Measurements from ENCODE around the gene RBM33.

The RBM33 gene

GRCh38 chr7:155745737-155746136 lies 101.3 kb downstream of the RBM33 start:
- 98% methylated on average over 5 of the region's 9 CpGs for WGBS (ENCODE audit: insufficient coverage)
- ChIA-PET CTCF (interaction anchor here (0.7 to 1.2 kb wide), 4 partner anchors 9 to 293 kb away, joined by 3 to 4 read pairs (median 3); no protein-coding TSS in a partner anchor), POLR2A (no interaction called here)
- Histone ChIP-seq H3K9me3 (ENCODE audit: control extremely low read depth in 1 of 5, control insufficient read depth in 4 of 5, insufficient read depth in 2 of 5, low read depth in 1 of 5, low read length in 4 of 5) (no peaks in the 10 kb centered on the region), H3K4me3 (ENCODE audit: control insufficient read depth in 1 of 7, extremely low read depth in 1 of 7, insufficient read depth in 4 of 7, low read depth in 2 of 7, low read length in 6 of 7) (no peak overlapping the region), H3K27me3 (replicated peaks in 2 of 5; ENCODE audit: control insufficient read depth in 4 of 5, insufficient read depth in 5 of 5, low read length in 4 of 5) (no peaks in the 10 kb centered on the region), H3K36me3 (ENCODE audit: control insufficient read depth in 4 of 4, insufficient read depth in 4 of 4, low read length in 3 of 4) (peaks cover 27 to 68% (median 43%) of the 10 kb centered on the region in 4 experiments), H3K27ac (ENCODE audit: insufficient read depth in 1 of 2, low read depth in 1 of 2, low read length in 2 of 2, poor library complexity in 1 of 2, severe bottlenecking in 2 of 2) (no peak overlapping the region), H3K4me1 (ENCODE audit: control extremely low read depth in 1 of 4, control insufficient read depth in 4 of 4, insufficient read depth in 4 of 4, low read length in 3 of 4) (peaks cover 0 to 4% (median 1%) of the 10 kb centered on the region in 4 experiments)
- no peak for DNase-seq

DNA sequence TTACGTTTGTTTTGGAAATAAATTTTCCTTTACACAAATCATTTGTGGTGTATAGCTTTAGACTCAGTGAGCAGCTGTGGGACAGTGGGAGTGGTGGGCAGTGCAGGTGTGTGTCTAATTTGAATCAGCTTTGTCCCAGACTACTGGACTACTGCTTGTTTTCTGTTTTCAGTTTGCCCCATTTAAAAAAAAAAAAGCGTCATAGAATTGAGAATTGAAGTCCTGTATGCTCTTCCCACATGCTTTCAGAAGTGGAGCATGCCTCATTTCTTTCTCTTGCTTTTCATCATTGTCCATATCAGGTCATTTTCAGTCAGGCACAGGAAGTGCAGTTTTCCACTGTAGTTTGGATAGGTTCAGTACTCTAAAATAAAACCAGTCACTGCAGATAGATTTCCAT lies 101.7 kb downstream of the RBM33 start:
- Histone ChIP-seq H3K36me3 (ENCODE audit: control insufficient read depth in 4 of 4, insufficient read depth in 4 of 4, low read length in 3 of 4) (peaks cover 26 to 63% (median 40%) of the 10 kb centered on the region in 4 experiments), H3K27ac (ENCODE audit: insufficient read depth in 1 of 2, low read depth in 1 of 2, low read length in 2 of 2, poor library complexity in 1 of 2, severe bottlenecking in 2 of 2) (no peak overlapping the region), H3K27me3 (replicated peaks in 2 of 5; ENCODE audit: control insufficient read depth in 4 of 5, insufficient read depth in 5 of 5, low read length in 4 of 5) (no peaks in the 10 kb centered on the region), H3K9me3 (ENCODE audit: control extremely low read depth in 1 of 5, control insufficient read depth in 4 of 5, insufficient read depth in 2 of 5, low read depth in 1 of 5, low read length in 4 of 5) (no peaks in the 10 kb centered on the region), H3K4me3 (ENCODE audit: control insufficient read depth in 1 of 7, extremely low read depth in 1 of 7, insufficient read depth in 4 of 7, low read depth in 2 of 7, low read length in 6 of 7) (no peak overlapping the region), H3K4me1 (ENCODE audit: control extremely low read depth in 1 of 4, control insufficient read depth in 4 of 4, insufficient read depth in 4 of 4, low read length in 3 of 4) (peaks cover 0 to 4% (median 1%) of the 10 kb centered on the region in 4 experiments)
- WGBS (ENCODE audit: insufficient coverage): 83% methylated on average over 1 of the region's 2 CpGs
- DNase-seq: no peak
- ChIA-PET CTCF (interaction anchor here (0.7 to 1.2 kb wide), 4 partner anchors 9 to 294 kb away, joined by 3 to 4 read pairs (median 3); no protein-coding TSS in a partner anchor), POLR2A (no interaction called here)

GRCh38 chr7:155747209-155747608 lies 102.7 kb downstream of the RBM33 start:
- Histone ChIP-seq H3K36me3 (ENCODE audit: control insufficient read depth in 4 of 4, insufficient read depth in 4 of 4, low read length in 3 of 4) (peaks cover 22 to 58% (median 35%) of the 10 kb centered on the region in 4 experiments), H3K27ac (ENCODE audit: insufficient read depth in 1 of 2, low read depth in 1 of 2, low read length in 2 of 2, poor library complexity in 1 of 2, severe bottlenecking in 2 of 2) (no peak overlapping the region), H3K9me3 (ENCODE audit: control extremely low read depth in 1 of 5, control insufficient read depth in 4 of 5, insufficient read depth in 2 of 5, low read depth in 1 of 5, low read length in 4 of 5) (no peaks in the 10 kb centered on the region), H3K27me3 (replicated peaks in 2 of 5; ENCODE audit: control insufficient read depth in 4 of 5, insufficient read depth in 5 of 5, low read length in 4 of 5) (no peaks in the 10 kb centered on the region), H3K4me1 (ENCODE audit: control extremely low read depth in 1 of 4, control insufficient read depth in 4 of 4, insufficient read depth in 4 of 4, low read length in 3 of 4) (peaks cover 0 to 4% (median 1%) of the 10 kb centered on the region in 4 experiments), H3K4me3 (ENCODE audit: control insufficient read depth in 1 of 7, extremely low read depth in 1 of 7, insufficient read depth in 4 of 7, low read depth in 2 of 7, low read length in 6 of 7) (no peak overlapping the region)
- WGBS (ENCODE audit: insufficient coverage): 100% methylated on average over 1 of the region's 1 CpG
- no peak for DNase-seq
- POLR2A ChIA-PET: no interaction called here
- CTCF ChIA-PET: interaction anchor here (1.1 kb wide), 2 partner anchors 20 to 149 kb away, joined by 3 to 4 read pairs; no protein-coding TSS in a partner anchor

- 96% methylated on average over 3 of the region's 3 CpGs for WGBS (ENCODE audit: insufficient coverage)
- no peak overlapping the region for H3K4me3 ChIP-seq (ENCODE audit: control insufficient read depth in 1 of 7, extremely low read depth in 1 of 7, insufficient read depth in 4 of 7, low read depth in 2 of 7, low read length in 6 of 7)
- CTCF ChIA-PET: interaction anchor here (0.9 kb wide), 1 partner anchor 12 kb away, joined by 3 read pairs; no protein-coding TSS in a partner anchor
- no peak overlapping the region for H3K27ac ChIP-seq (ENCODE audit: insufficient read depth in 1 of 2, low read depth in 1 of 2, low read length in 2 of 2, poor library complexity in 1 of 2, severe bottlenecking in 2 of 2)
- POLR2A ChIA-PET: no interaction called here
- H3K9me3 ChIP-seq (ENCODE audit: control extremely low read depth in 1 of 5, control insufficient read depth in 4 of 5, insufficient read depth in 2 of 5, low read depth in 1 of 5, low read length in 4 of 5): no peaks in the 10 kb centered on the region
- H3K36me3 ChIP-seq (ENCODE audit: control insufficient read depth in 4 of 4, insufficient read depth in 4 of 4, low read length in 3 of 4): peaks cover 20 to 55% (median 26%) of the 10 kb centered on the region in 4 experiments
- no peak for DNase-seq
- no peaks in the 10 kb centered on the region for H3K4me1 ChIP-seq (ENCODE audit: control extremely low read depth in 1 of 4, control insufficient read depth in 4 of 4, insufficient read depth in 4 of 4, low read length in 3 of 4)
- H3K27me3 ChIP-seq (replicated peaks in 2 of 5; ENCODE audit: control insufficient read depth in 4 of 5, insufficient read depth in 5 of 5, low read length in 4 of 5): no peaks in the 10 kb centered on the region
Observed at GRCh38 chr7:155749578-155749977, 105.1 kb downstream of the RBM33 start.

DNA sequence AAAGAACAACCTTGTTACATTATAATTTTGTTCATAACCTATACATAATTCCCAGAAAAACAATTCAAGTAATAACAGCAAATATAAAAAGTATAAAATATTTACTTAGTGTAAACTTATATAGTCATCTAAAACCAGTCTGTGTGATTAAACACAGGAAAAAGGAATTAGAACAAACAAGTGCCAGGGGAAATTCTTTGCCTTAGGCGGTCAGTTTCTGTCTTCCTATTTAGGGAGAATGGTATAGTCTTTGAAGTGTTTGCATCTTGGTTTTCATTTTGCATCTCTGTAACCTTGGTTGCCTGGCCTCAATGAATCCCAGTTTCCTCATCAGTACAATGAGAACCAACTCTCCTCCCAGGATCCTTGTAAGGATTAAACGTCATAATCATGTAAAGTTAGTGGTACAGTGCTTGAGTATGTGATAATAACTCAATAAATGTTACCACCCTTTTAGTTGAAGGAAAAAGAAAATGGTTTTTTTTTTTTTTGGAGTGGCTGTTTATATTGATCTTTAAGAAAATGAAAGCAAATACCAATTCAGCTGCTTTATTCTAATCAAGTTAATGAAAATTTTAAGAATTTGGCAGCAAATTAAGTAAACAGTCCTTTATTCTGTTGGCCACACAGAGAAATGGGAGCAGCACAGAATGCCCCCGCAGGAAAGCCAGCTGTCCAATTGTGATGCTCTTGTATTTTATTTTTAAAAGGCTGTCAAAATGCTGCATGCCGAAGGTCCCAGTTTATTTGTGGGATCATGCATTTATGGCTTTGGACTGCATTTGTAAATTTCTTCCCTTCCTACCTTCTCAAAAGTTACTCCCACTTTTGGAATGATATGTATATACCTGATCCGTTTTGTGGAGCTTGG lies 106.0 kb downstream of the RBM33 start:
- no peak overlapping the region for H3K27ac ChIP-seq (ENCODE audit: insufficient read depth in 1 of 2, low read depth in 1 of 2, low read length in 2 of 2, poor library complexity in 1 of 2, severe bottlenecking in 2 of 2)
- peaks cover 12 to 47% (median 20%) of the 10 kb centered on the region in 4 experiments for H3K36me3 ChIP-seq (ENCODE audit: control insufficient read depth in 4 of 4, insufficient read depth in 4 of 4, low read length in 3 of 4)
- no peak overlapping the region for H3K4me3 ChIP-seq (ENCODE audit: control insufficient read depth in 1 of 7, extremely low read depth in 1 of 7, insufficient read depth in 4 of 7, low read depth in 2 of 7, low read length in 6 of 7)
- CTCF ChIA-PET: interaction anchor here (0.9 to 1.4 kb wide), 2 partner anchors 12 to 16 kb away, joined by 3 to 5 read pairs; no protein-coding TSS in a partner anchor
- no peaks in the 10 kb centered on the region for H3K9me3 ChIP-seq (ENCODE audit: control extremely low read depth in 1 of 5, control insufficient read depth in 4 of 5, insufficient read depth in 2 of 5, low read depth in 1 of 5, low read length in 4 of 5)
- peaks cover 0 to 6% (median 0%) of the 10 kb centered on the region in 4 experiments for H3K4me1 ChIP-seq (ENCODE audit: control extremely low read depth in 1 of 4, control insufficient read depth in 4 of 4, insufficient read depth in 4 of 4, low read length in 3 of 4)
- POLR2A ChIA-PET: no interaction called here
- no peak for DNase-seq
- H3K27me3 ChIP-seq (replicated peaks in 2 of 5; ENCODE audit: control insufficient read depth in 4 of 5, insufficient read depth in 5 of 5, low read length in 4 of 5): no peaks in the 10 kb centered on the region
- 90% methylated on average over 2 of the region's 5 CpGs for WGBS (ENCODE audit: insufficient coverage)

DNA sequence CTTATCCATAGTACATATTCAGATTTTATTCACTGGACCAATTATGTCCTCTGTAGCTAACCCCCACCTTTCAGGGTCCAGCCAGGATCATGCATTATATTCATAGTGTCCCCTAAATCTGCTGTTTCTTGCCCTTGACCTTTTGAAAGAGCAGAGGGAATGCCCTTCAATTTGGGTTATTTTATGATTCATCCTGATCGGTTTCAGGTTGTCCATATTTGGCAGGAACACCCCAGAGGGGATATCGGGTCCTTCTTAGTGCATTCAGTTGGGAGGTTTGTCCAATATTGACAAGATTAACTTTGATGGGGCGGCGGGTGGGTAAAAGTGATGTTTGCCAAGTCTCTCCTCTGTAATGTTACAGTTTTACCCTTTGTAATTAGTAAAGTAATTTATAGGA lies 106.9 kb downstream of the RBM33 start:
- Histone ChIP-seq H3K27ac (ENCODE audit: insufficient read depth in 1 of 2, low read depth in 1 of 2, low read length in 2 of 2, poor library complexity in 1 of 2, severe bottlenecking in 2 of 2) (no peak overlapping the region), H3K4me1 (ENCODE audit: control extremely low read depth in 1 of 4, control insufficient read depth in 4 of 4, insufficient read depth in 4 of 4, low read length in 3 of 4) (peaks cover 0 to 7% (median 0%) of the 10 kb centered on the region in 4 experiments), H3K9me3 (ENCODE audit: control extremely low read depth in 1 of 5, control insufficient read depth in 4 of 5, insufficient read depth in 2 of 5, low read depth in 1 of 5, low read length in 4 of 5) (peaks cover 0 to under 1% (median 0%) of the 10 kb centered on the region in 5 experiments), H3K4me3 (ENCODE audit: control insufficient read depth in 1 of 7, extremely low read depth in 1 of 7, insufficient read depth in 4 of 7, low read depth in 2 of 7, low read length in 6 of 7) (no peak overlapping the region), H3K36me3 (ENCODE audit: control insufficient read depth in 4 of 4, insufficient read depth in 4 of 4, low read length in 3 of 4) (peaks cover 3 to 38% (median 13%) of the 10 kb centered on the region in 4 experiments), H3K27me3 (replicated peaks in 2 of 5; ENCODE audit: control insufficient read depth in 4 of 5, insufficient read depth in 5 of 5, low read length in 4 of 5) (no peaks in the 10 kb centered on the region)
- CTCF ChIA-PET: interaction anchor here (1.1 to 1.4 kb wide), 3 partner anchors 8 to 15 kb away, joined by 3 to 5 read pairs (median 5); no protein-coding TSS in a partner anchor
- 94% methylated on average over 2 of the region's 4 CpGs for WGBS (ENCODE audit: insufficient coverage)
- POLR2A ChIA-PET: no interaction called here
- no peak for DNase-seq

All from common myeloid progenitor, CD34-positive (primary cell).